HEK293 (cell line): ENCODE results near the gene DHRS13.

Experiments
- CTCF ChIA-PET: fragments of 350-600 bp; formaldehyde crosslinking; extraction: SDS; loops from one replicate; lab custom pipeline; 2021; ENCODE audit warnings: antibody characterized with exemption; lab: Yijun Ruan, JAX
- POLR2A ChIA-PET: fragments of 300-600 bp; formaldehyde crosslinking; extraction: SDS; loops from one replicate; lab custom pipeline; 2020; ENCODE audit warnings: antibody characterized with exemption, inconsistent platforms; lab: Yijun Ruan, JAX
- H3K27ac ChIP-seq: fragments of 200-500 bp; sonication (Bioruptor generic); 2 replicates; pipeline ENCODE4 v1.5.1; 2014; ENCODE audit warnings: low read depth, low read length, control low read depth, inconsistent platforms; ENCODE audit errors: extremely low read depth
- H3K36me3 ChIP-seq, 2 experiments: fragments of 200-500 bp in 1 of 2; sonication (Bioruptor generic) in 1 of 2; 1 replicate in 1 of 2; 2 replicates in 1 of 2; pipeline ENCODE4 v1.5.1; 2014 to 2017; ENCODE audit warnings: inconsistent platforms in 2 of 2, low read length in 2 of 2; ENCODE audit not compliant: control insufficient read depth in 2 of 2, insufficient read depth in 1 of 2
- H3K4me1 ChIP-seq: fragments of 200-500 bp; sonication (Bioruptor generic); 2 replicates; pipeline ENCODE4 v1.5.1; 2014; ENCODE audit warnings: mild to moderate bottlenecking, low read length, inconsistent platforms; ENCODE audit not compliant: control insufficient read depth, insufficient read depth
- H3K4me3 ChIP-seq: 2 replicates; pipeline ENCODE4 v1.5.1; 2011; ENCODE audit warnings: low read depth, mild to moderate bottlenecking, control low read depth, low read length, moderate library complexity
- H3K9me3 ChIP-seq: fragments of 200-500 bp; sonication (Bioruptor generic); 2 replicates; pipeline ENCODE4 v1.5.1; 2014; ENCODE audit warnings: low read depth, low read length, inconsistent platforms; ENCODE audit not compliant: control insufficient read depth, insufficient read depth
- IKZF3 ChIP-seq: fragments of 450-650 bp; IDR thresholded peaks from 2 replicates; pipeline ENCODE4 v1.5.0; 2018; ENCODE audit warnings: missing biosample characterization, mild to moderate bottlenecking, missing genetic modification characterization, moderate library complexity
- PRDM10 ChIP-seq: fragments of 450-650 bp; formaldehyde crosslinking; IDR thresholded peaks from 2 replicates; pipeline ENCODE4 v1.5.1; 2016; ENCODE audit warnings: missing biosample characterization, missing genetic modification characterization
- ZBTB10 ChIP-seq: fragments of 450-650 bp; formaldehyde crosslinking; IDR thresholded peaks from 2 replicates; pipeline ENCODE4 v1.5.1; 2016; ENCODE audit warnings: missing biosample characterization, missing genetic modification characterization
- ZEB2 ChIP-seq: fragments of 450-650 bp; formaldehyde crosslinking; IDR thresholded peaks from 2 replicates; pipeline ENCODE4 v1.5.1; 2016; ENCODE audit warnings: missing biosample characterization, missing genetic modification characterization
- ZNF16 ChIP-seq: fragments of 450-650 bp; formaldehyde crosslinking; IDR thresholded peaks from 2 replicates; pipeline ENCODE4 v1.5.1; 2016; ENCODE audit warnings: low read depth, missing biosample characterization, missing genetic modification characterization
- ZNF248 ChIP-seq: fragments of 450-650 bp; formaldehyde crosslinking; IDR thresholded peaks from 2 replicates; pipeline ENCODE4 v1.5.1; 2017; ENCODE audit warnings: missing biosample characterization, missing genetic modification characterization
- ZNF391 ChIP-seq: fragments of 450-650 bp; formaldehyde crosslinking; IDR thresholded peaks from 2 replicates; pipeline ENCODE4 v1.5.1; 2016; ENCODE audit warnings: low read depth, missing biosample characterization, missing genetic modification characterization, borderline replicate concordance
- ZNF473 ChIP-seq: fragments of 450-650 bp; formaldehyde crosslinking; IDR thresholded peaks from 2 replicates; pipeline ENCODE4 v1.5.1; 2017; ENCODE audit warnings: missing biosample characterization, missing genetic modification characterization
- ZNF513 ChIP-seq: fragments of 450-650 bp; IDR thresholded peaks from 2 replicates; pipeline ENCODE4 v1.5.1; 2018; ENCODE audit warnings: missing biosample characterization, missing genetic modification characterization
- ZNF558 ChIP-seq: fragments of 450-650 bp; formaldehyde crosslinking; IDR thresholded peaks from 2 replicates; pipeline ENCODE4 v1.5.1; 2016; ENCODE audit warnings: missing biosample characterization, missing genetic modification characterization
- ZNF585B ChIP-seq: fragments of 450-650 bp; formaldehyde crosslinking; IDR thresholded peaks from 2 replicates; pipeline ENCODE4 v1.5.1; 2016; ENCODE audit warnings: missing biosample characterization, missing genetic modification characterization
- ZNF600 ChIP-seq: fragments of 450-650 bp; formaldehyde crosslinking; IDR thresholded peaks from 2 replicates; pipeline ENCODE4 v1.5.1; 2016; ENCODE audit warnings: missing biosample characterization, missing genetic modification characterization
- ZNF654 ChIP-seq: fragments of 450-650 bp; formaldehyde crosslinking; IDR thresholded peaks from 2 replicates; pipeline ENCODE4 v1.5.1; 2016; ENCODE audit warnings: low read depth, missing biosample characterization, missing genetic modification characterization
- ZNF670 ChIP-seq: fragments of 450-650 bp; formaldehyde crosslinking; IDR thresholded peaks from 2 replicates; pipeline ENCODE4 v1.5.1; 2016; ENCODE audit warnings: missing biosample characterization, missing genetic modification characterization, low read depth
- ZNF692 ChIP-seq: fragments of 450-650 bp; formaldehyde crosslinking; IDR thresholded peaks from 2 replicates; pipeline ENCODE4 v1.5.1; 2016; ENCODE audit warnings: missing biosample characterization, missing genetic modification characterization
- ZNF701 ChIP-seq: fragments of 450-650 bp; formaldehyde crosslinking; IDR thresholded peaks from 2 replicates; pipeline ENCODE4 v1.5.1; 2016; ENCODE audit warnings: missing biosample characterization, missing genetic modification characterization
- ZNF707 ChIP-seq: fragments of 450-650 bp; formaldehyde crosslinking; IDR thresholded peaks from 2 replicates; pipeline ENCODE4 v1.5.1; 2016; ENCODE audit warnings: missing biosample characterization, missing genetic modification characterization
- ZNF776 ChIP-seq: fragments of 450-650 bp; formaldehyde crosslinking; IDR thresholded peaks from 2 replicates; pipeline ENCODE4 v1.5.0; 2017; ENCODE audit warnings: missing biosample characterization, missing genetic modification characterization, borderline replicate concordance
- ZSCAN4 ChIP-seq: fragments of 450-650 bp; formaldehyde crosslinking; IDR thresholded peaks from 2 replicates; pipeline ENCODE4 v1.5.1; 2017; ENCODE audit warnings: missing biosample characterization, missing genetic modification characterization

The DHRS13 gene

GRCh38 chr17:28861393-28862203, 41.3 kb downstream of the DHRS13 start:
- POLR2A ChIA-PET: interaction anchor here (0.5 to 2.0 kb wide), 7 partner anchors 10 to 136 kb away, joined by 3 to 11 read pairs (median 4); partner anchors contain the start of gene FAM222B
- Histone ChIP-seq H3K9me3 (no peaks in the 10 kb centered on the region), H3K36me3 (peaks cover 21 to 43% of the 10 kb centered on the region in 2 experiments), H3K4me1 (no peaks in the 10 kb centered on the region), H3K27ac (no peak overlapping the region), H3K4me3 (no peak overlapping the region)
- TF ChIP-seq ZNF600 (tag by site-specific recombination) (no peak), ZNF670 (tag by site-specific recombination) (no peak), ZNF585B (tag by site-specific recombination) (no peak), ZNF692 (tag by site-specific recombination) (no peak), ZNF473 (tag by site-specific recombination) (no peak), ZEB2 (no peak), ZNF513 (tag by site-specific recombination) (no peak), IKZF3 (tag by site-specific recombination) (no peak), ZNF701 (no peak), ZNF248 (no peak), ZNF16 (tag by site-specific recombination) (no peak), ZNF654 (tag by site-specific recombination) (no peak), ZNF776 (tag by site-specific recombination) (no peak), ZNF707 (tag by site-specific recombination) (no peak)
- CTCF ChIA-PET: interaction anchor here (0.7 to 2.1 kb wide), 9 partner anchors 10 to 255 kb away, joined by 3 to 12 read pairs (median 4); no protein-coding TSS in a partner anchor

- no peaks in the 10 kb centered on the region for H3K9me3 ChIP-seq
- H3K36me3 ChIP-seq: peaks cover 21 to 49% of the 10 kb centered on the region in 2 experiments
- ChIA-PET POLR2A (interaction anchor here (0.8 to 1.8 kb wide), 2 partner anchors 18 to 37 kb away, joined by 3 to 11 read pairs; partner anchors contain the start of genes FAM222B and FLOT2), CTCF (interaction anchor here (1.0 to 1.3 kb wide), 2 partner anchors 11 to 18 kb away, joined by 3 to 7 read pairs; no protein-coding TSS in a partner anchor)
- peaks cover 4% of the 10 kb centered on the region; the same call in 1 of the 2 replicates for H3K4me1 ChIP-seq
- H3K4me3 ChIP-seq: no peak overlapping the region
- no peak overlapping the region for H3K27ac ChIP-seq
- no peak for TF ChIP-seq ZNF391 (tag by site-specific recombination)
- no peak for TF ChIP-seq ZBTB10
- no peak for TF ChIP-seq PRDM10 (tag by site-specific recombination)
- TF ChIP-seq ZNF513 (tag by site-specific recombination): no peak
- TF ChIP-seq ZNF558: no peak
- no peak for TF ChIP-seq ZSCAN4 (tag by site-specific recombination)
These were observed 42.5 kb downstream of the DHRS13 start for GRCh38 chr17:28860363-28860808.
